Measurements from ENCODE around the gene MLPH. TPM values are rescaled to one million over a fixed set of nuclear protein-coding genes. Genes with fewer than 3 reads are reported as not detected.
"Not testable (repeated sequence)": the region's sequence is repeated elsewhere in the genome, so short reads cannot be mapped to it uniquely, and the experiment has no call there.

The MLPH gene
- total RNA-seq, 2 experiments from 2014 or later = not detected

DNA sequence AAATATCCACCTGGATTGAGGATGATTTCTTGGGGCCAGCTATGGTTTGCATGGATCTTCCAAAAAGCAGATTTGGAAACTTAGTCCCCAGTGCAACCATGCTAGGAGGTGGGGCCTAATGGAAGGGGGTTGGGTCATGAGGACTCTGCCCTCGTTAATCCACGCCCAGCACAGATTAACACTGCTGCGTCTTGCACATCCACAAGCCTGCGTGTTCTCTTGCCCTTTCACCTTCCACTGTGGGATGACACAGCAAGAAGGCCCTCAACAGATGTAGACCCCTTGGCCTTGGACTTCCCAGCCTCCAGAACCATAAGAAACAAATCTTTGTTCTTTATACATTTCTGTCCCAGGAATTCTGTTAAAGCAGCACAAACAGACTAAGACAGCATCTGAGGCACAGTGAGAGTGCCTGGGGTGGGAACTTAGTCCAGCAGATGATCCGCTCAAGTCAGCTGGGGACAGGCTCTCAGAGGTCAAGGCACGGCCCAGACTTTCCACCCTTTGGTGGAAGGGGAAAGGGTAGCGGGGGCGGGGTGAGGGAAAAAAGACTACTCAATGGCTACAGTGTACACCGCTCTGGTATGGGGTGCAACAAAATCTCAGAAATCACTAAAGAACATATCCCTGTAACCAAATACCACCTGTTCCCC lies 101.1 kb downstream of the MLPH start:
- POLR2A ChIA-PET = no interaction called here

DNA sequence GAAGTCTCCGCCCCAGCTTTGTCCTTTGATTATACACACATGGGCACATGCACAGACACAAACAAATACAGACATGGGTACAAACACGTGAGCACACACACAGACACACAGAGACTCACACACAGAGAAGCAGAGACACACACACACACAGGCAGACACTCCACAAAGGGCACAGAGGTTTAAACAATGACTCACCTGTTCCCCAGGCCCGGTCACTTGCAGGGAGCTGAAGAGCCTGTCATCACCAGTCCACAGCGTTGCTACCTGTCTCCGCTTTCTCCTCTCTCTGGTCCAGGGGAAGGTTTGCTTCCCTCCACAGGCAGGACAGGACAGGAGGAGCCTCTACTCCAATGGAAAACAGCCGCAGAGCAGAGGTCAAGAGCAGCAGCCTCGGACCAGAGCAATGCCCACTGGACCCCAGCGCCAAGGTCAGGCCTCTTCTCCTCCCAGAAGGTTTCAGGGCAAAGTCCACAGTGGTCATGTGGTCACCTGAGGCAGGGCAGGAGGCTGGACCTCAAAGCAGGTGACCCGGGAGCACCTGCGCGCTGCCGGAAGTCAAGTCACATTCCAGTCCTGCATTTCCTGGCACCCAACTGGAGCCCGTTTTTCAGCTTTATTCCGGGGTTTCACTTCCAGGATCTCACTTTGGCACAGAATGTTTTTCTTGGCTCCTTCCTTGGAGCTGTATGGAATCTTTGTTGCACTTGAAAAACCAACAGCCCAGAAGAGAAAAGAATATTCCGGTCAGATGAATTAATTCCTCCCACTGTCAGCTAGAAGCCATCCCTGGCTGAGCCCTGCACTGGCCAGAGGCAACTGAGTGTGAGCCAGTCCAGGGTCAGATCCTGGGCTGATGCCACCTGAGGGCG lies 103.5 kb downstream of the MLPH start, which contains the start of gene RAB17:
TSS of gene RAB17 (minus strand) at position 463 of the 869 bp plus-strand sequence. CDS start 4,580 bp downstream, outside the sequence.
- peak within 1 kb of the TSS; percentile 56 for H3K27ac Mint-ChIP-seq
- ATAC-seq (ENCODE audit: low read depth) (no peak), DNase-seq (no peak)
- H3K4me1 Mint-ChIP-seq = peaks cover 8% of the 10 kb centered on the region
- no peaks in the 10 kb centered on the region for H3K9me3 Mint-ChIP-seq
- no peaks in the 10 kb centered on the region for H3K36me3 Mint-ChIP-seq
- H3K4me3 Mint-ChIP-seq = peak within 1 kb of the TSS; percentile 53
- POLR2A ChIA-PET = interaction anchor here (1.5 kb wide), 1 partner anchor 13 kb away, joined by 4 read pairs; no protein-coding TSS in a partner anchor
- H3K27me3 Mint-ChIP-seq = peaks cover 3% of the 10 kb centered on the region

More for the DNA sequence above, 101.1 kb downstream of the MLPH start:
- Mint-ChIP-seq H3K27ac (no peak overlapping the region), H3K36me3 (no peaks in the 10 kb centered on the region), H3K4me1 (peaks cover 8% of the 10 kb centered on the region), H3K27me3 (peaks cover 3% of the 10 kb centered on the region), H3K4me3 (no peak overlapping the region), H3K9me3 (no peaks in the 10 kb centered on the region)
- no peak for DNase-seq
- ATAC-seq (ENCODE audit: low read depth) = no peak

DNA sequence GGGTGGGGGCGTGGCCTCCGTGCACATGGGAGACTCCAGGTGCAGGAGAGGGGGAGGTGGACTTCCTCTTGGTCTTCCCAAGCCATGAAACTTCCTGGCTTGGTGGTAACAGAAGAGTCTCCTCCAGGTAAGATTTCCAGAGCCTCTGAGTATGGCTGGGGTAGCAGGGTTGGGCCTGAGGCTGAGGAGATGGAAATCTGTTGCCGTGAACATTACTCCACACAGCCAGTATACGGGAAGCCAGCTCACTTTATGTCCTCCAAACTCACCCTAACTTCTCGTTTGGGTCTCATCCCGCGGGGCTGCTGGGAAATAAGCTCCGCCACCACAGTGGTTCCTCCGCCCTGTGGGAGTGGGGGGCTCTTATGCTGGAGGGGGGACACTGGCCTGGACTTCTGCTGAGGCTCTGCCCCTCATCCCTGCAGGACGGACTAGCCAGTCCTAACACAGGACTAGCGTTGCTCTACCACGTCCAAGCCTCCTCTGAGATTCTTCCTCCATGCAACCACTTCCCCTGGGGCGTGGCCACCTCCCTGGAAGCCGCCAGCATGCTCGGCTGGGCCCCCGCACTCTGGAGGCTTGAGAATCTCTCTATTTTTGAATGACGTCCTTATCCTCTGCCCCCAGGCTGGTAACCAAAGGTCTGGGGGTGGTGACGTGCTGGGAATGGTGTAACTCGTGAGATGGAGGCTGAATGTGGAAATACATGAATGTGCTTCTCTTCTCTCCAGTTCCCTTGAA lies 104.3 kb downstream of the MLPH start:
- Mint-ChIP-seq H3K4me1 (peaks cover 8% of the 10 kb centered on the region), H3K27ac (peak overlapping the region; percentile 56), H3K4me3 (peak overlapping the region; percentile 53), H3K9me3 (no peaks in the 10 kb centered on the region), H3K36me3 (no peaks in the 10 kb centered on the region), H3K27me3 (peaks cover 3% of the 10 kb centered on the region)
- ATAC-seq (ENCODE audit: low read depth) (peak; percentile 66), DNase-seq (peak; percentile 47)
- POLR2A ChIA-PET = interaction anchor here (1.5 kb wide), 1 partner anchor 13 kb away, joined by 4 read pairs; no protein-coding TSS in a partner anchor

DNA sequence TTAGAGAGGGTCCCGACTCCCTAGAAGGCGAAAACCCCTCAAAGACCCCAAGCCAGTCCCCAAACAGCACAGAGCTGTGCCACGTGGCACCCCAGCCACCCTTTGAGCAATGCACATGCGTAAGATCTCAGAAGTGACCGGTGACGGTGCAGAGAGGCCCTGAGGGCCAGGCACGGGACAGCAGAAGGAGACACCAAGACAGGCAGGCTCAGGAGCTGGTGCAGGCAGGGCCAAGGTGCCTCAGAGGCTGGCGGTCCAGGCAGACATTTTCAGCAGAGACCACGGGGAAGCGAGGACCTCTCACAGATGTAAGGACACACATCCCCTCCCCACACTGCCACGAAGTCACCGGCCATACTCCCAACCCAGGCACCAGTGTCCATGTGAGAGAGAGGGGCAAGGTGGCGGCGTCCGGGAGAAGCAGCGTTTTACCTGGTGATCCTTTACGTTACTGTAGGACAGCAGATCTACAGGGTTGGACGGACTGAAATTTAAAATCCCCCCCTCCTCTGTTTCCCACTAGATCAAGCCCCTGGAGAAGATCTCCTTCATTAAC lies 105.5 kb downstream of the MLPH start:
- Mint-ChIP-seq H3K4me1 (peaks cover 8% of the 10 kb centered on the region), H3K4me3 (no peak overlapping the region), H3K36me3 (no peaks in the 10 kb centered on the region), H3K27me3 (peaks cover 3% of the 10 kb centered on the region), H3K9me3 (no peaks in the 10 kb centered on the region), H3K27ac (no peak overlapping the region)
- POLR2A ChIA-PET = no interaction called here
- ATAC-seq (ENCODE audit: low read depth) (no peak), DNase-seq (no peak)

DNA sequence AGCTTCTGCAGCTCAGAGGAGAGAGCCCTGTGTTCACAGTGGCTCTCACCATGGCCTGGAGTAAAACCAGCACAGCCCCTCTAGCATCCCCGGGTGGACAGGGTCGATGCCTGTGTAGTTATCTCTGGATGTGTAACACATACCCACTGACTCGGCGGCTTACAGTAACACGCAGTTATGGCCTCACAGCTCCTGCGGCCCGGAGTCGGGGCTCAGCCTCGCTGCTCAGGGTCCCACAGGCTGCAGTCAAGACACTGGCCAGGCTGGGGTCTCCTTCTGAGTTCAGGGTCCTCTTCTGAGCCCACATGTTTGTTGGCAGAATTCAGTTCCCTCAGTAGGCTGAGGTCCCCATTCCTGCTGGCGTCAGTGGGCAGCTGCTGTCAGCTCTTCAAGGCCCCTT lies 106.0 kb downstream of the MLPH start:
- POLR2A ChIA-PET = no interaction called here
- no peak for ATAC-seq (ENCODE audit: low read depth)
- H3K4me1 Mint-ChIP-seq = peaks cover 8% of the 10 kb centered on the region
- H3K27ac Mint-ChIP-seq = no peak overlapping the region
- no peak overlapping the region for H3K4me3 Mint-ChIP-seq
- no peaks in the 10 kb centered on the region for H3K9me3 Mint-ChIP-seq
- H3K36me3 Mint-ChIP-seq = no peaks in the 10 kb centered on the region
- no peaks in the 10 kb centered on the region for H3K27me3 Mint-ChIP-seq
- DNase-seq = no peak

DNA sequence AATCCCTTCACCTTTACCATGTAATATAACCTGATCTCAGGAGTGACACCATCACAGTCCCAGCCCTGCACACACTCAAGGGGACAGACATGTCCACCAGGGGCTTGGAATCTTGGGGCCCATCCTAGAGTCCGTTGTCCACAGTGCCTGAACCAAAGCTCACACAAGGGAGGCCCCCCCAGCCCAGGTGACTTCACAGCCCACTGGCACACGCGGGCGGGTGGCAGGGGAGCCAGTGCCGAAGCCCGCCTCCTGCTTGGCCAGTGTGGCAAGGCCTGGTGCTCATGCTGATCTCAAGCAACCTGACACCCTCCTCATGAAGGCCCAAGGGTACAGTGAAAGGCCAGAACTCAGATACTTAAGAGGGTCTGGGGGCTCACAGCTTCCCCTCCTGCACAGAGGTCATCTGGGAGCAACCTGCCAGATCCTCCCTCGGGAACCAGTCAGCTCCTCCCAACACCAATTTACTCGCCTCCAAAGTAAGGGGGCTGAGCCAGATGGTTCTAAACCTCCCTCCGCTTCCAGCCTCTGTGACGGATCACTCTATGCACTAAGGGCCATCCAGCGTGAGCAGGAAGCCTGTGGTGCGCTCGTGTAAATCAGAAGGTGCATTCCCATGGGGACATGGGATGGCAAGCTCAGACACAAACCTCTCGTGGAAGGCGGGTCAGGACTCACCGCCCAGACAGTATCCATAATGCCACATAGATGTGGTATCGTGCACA lies 106.7 kb downstream of the MLPH start:
- POLR2A ChIA-PET = no interaction called here
- Mint-ChIP-seq H3K27me3 (no peaks in the 10 kb centered on the region), H3K9me3 (no peaks in the 10 kb centered on the region), H3K4me3 (no peak overlapping the region), H3K36me3 (no peaks in the 10 kb centered on the region), H3K27ac (no peak overlapping the region), H3K4me1 (peaks cover 10% of the 10 kb centered on the region)
- DNase-seq (no peak), ATAC-seq (ENCODE audit: low read depth) (no peak)

DNA sequence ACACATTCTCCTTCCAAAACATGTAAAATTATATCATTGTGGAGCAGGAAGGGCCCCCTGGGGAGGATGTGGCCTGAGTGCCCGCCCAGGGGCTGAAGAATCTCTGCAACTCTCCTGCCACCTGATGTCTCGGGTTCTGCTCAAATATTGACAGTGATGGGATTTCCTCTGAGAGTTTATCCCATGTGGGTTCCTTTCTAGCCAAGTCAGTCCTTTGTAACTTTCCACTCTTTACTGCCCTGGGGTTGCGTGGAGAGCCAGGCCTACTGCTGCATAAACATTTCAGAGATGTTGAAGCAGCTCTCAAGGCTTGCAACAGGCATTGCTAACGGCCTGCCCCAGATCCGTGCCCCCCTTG lies 107.4 kb downstream of the MLPH start:
- no peak overlapping the region for H3K27ac Mint-ChIP-seq

DNA sequence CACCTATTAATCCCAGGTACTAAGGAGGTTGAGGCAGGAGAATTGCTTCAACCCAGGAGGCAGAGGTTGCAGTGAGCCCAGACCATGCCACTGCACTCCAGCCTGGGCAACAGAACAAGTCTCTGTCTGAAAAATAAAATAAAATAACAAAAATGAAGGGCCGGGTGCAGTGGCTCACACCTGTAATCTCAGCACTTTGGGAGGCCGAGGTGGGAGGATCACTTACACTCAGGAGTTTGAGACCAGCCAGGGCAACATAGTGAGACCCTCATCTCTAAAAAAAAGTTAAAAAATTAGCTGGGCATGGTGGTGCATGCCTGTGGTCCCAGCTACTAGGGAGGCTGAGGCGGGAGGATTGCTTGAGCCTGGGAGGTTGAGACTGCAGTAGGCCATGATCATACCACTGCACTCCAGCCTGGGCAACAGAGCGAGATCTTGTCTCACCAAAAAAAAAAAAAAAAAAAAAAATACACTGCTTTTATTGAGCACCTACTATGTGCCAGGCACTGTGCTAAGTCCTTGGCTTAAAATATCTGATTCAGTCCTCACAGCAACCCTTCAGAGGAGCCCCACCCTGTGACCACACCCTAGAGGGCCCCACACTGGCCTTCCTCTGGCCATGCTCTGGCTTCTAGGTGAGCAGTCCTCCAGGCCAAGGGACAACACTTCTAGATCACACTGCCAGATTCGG lies 108.9 kb downstream of the MLPH start:
- DNase-seq; H3K4me3 Mint-ChIP-seq; POLR2A ChIA-PET; ATAC-seq (ENCODE audit: low read depth); H3K27me3 Mint-ChIP-seq; H3K9me3 Mint-ChIP-seq; H3K36me3 Mint-ChIP-seq; H3K27ac Mint-ChIP-seq; H3K4me1 Mint-ChIP-seq: not testable (repeated sequence)

More for the DNA sequence above, 107.4 kb downstream of the MLPH start:
- Mint-ChIP-seq H3K27me3 (no peaks in the 10 kb centered on the region), H3K4me3 (no peak overlapping the region), H3K36me3 (no peaks in the 10 kb centered on the region), H3K4me1 (peaks cover 10% of the 10 kb centered on the region), H3K9me3 (no peaks in the 10 kb centered on the region)
- ATAC-seq (ENCODE audit: low read depth) (no peak), DNase-seq (no peak)
- POLR2A ChIA-PET = no interaction called here

DNA sequence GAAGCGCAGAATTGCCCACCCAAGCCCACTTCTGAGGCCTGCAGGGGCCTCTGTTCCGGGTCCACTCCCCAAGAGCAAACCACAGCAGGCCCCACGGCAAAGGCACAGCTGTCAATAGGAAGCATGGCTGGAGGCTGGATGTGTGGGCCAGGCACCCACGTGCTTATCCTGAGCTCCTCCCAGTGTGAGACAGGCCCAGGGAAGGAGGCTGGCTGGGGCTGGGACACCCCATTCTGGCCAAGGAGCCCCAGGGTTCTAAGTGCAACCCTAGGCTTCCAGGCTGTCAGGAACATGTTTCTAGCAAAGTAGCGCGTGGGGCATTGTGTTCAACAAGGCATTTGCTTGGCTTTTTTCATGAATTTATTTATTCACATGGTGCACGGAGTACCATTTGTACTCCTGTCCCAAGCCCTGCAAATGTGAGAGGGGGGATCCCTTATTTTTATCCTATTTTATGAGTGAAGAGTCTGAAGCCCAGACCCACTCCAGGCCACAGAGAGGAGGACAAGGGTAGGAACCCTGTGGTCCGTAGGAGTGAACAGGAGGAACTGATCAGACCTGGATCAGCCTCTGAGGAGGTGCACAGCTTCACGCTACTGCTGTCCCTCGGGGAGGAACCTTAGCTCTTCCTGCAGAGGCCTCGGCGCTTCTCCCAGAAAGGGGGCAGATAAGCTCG lies 109.6 kb downstream of the MLPH start:
- no peaks in the 10 kb centered on the region for H3K36me3 Mint-ChIP-seq
- no peak for DNase-seq
- no peaks in the 10 kb centered on the region for H3K9me3 Mint-ChIP-seq
- H3K4me3 Mint-ChIP-seq = no peak overlapping the region
- ATAC-seq (ENCODE audit: low read depth) = no peak
- POLR2A ChIA-PET = no interaction called here
- no peak overlapping the region for H3K27ac Mint-ChIP-seq
- H3K4me1 Mint-ChIP-seq = peaks cover 2% of the 10 kb centered on the region
- peaks cover 4% of the 10 kb centered on the region for H3K27me3 Mint-ChIP-seq

DNA sequence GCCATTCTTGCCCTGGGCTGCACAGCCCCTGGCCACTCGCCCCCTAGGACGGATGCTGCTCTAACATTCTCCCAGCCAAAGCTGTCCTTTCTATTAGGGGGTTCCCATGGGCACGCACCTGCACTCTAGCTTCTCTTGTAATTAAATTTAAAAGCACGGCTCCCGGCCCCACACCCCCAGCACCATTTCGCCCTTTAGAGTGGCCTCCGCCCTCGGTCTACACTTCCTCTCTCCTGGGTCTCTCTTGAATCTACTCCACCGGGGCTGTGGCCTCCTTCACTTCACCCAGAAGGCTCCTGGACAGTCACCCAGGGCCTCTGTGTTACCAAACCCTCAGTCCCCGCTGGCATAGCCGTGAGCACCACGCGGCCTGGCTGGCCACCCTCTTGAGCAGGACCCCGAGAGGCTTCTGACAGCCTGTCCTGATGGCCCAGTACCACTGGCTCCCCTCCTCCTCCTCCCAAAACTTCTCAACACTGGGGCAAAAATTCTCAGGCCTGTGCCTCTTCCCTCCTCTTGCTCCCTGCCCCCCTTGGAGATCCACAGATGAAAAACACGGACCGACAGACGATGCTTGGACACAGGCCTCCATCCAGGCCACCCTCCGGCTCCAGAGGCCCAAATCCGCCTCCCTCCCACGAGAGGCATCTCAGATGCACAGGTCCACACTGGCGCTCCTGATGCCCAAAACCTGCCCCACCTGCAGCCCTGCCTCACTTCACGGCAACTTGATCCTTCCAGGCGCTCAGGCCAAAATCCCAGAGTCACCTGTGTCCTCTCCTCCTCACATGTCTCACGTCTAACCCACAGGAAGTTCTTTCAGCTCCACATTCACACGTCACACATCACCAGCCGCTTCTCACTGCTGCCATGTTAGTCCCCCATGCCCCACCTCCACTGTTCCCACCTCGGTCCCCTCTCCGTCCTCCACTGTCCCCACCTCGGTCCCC lies 110.4 kb downstream of the MLPH start:
- Mint-ChIP-seq H3K36me3 (no peaks in the 10 kb centered on the region), H3K4me1 (peaks cover 4% of the 10 kb centered on the region), H3K9me3 (no peaks in the 10 kb centered on the region), H3K27ac (no peak overlapping the region), H3K4me3 (no peak overlapping the region), H3K27me3 (peaks cover 4% of the 10 kb centered on the region)
- POLR2A ChIA-PET = no interaction called here
- no peak for DNase-seq
- ATAC-seq (ENCODE audit: low read depth) = no peak

DNA sequence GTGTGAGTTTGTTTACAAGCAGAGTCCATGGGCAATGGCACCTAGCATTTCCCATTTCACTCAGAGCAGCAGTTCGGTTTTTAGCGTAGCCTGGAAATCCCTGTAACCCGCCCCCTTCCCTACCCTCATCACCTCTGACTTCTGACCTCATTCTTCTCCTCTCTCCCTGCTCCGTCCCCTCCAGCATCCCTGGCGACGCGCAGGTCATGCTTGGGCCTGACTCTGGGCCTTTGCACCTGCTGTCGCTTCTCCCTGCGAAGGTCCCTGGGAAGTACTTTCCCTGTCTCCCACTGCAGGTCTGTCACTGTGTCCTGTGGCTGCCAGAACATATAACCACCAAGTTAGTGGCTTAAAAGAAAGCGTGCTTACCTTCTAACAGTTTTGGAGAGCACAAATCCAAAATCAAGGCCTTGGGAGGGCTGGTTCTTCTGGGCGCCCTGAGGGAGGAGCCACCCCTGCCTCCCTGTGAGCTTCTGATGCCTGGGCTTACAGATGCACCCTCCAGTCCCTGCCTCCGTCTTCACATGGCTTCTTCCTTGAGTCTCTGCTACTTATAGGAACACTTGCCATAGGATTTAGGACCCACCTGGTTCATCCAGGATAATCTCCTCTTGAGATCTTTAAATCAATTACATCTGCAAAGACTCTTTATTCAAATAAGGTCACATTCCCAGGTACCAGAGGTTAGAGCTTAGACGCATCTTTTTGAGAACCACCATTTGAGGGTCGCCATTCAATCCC lies 111.6 kb downstream of the MLPH start:
- Mint-ChIP-seq H3K36me3 (no peaks in the 10 kb centered on the region), H3K27ac (peak overlapping the region; percentile 68), H3K27me3 (peaks cover 4% of the 10 kb centered on the region), H3K4me3 (no peak overlapping the region), H3K9me3 (no peaks in the 10 kb centered on the region), H3K4me1 (peaks cover 15% of the 10 kb centered on the region)
- ATAC-seq (ENCODE audit: low read depth) (no peak), DNase-seq (no peak)
- POLR2A ChIA-PET = no interaction called here
